ENCODE data around the gene PPP1R14D.

Gene PPP1R14D

DNA sequence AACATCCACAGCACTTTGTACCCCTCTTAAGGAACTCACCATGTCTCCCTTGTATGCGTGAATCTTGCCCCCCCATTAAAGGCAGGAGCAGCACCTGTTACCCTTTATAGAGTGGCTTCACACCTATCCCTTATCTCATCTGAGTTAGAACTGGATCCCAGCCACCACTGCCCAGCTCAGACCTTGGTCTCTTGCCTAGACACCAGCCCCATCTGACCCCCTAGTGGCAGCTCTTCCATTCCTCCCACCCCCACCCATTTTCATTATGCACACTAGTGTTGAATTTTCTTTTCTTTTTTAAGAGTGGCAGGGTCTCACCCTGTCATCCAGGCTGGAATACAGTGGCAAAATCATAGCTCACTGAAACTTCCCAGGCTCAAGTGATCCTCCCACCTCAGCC is 24.8 kb downstream of the PPP1R14D start:
- TF ChIP-seq, protein P1, sequence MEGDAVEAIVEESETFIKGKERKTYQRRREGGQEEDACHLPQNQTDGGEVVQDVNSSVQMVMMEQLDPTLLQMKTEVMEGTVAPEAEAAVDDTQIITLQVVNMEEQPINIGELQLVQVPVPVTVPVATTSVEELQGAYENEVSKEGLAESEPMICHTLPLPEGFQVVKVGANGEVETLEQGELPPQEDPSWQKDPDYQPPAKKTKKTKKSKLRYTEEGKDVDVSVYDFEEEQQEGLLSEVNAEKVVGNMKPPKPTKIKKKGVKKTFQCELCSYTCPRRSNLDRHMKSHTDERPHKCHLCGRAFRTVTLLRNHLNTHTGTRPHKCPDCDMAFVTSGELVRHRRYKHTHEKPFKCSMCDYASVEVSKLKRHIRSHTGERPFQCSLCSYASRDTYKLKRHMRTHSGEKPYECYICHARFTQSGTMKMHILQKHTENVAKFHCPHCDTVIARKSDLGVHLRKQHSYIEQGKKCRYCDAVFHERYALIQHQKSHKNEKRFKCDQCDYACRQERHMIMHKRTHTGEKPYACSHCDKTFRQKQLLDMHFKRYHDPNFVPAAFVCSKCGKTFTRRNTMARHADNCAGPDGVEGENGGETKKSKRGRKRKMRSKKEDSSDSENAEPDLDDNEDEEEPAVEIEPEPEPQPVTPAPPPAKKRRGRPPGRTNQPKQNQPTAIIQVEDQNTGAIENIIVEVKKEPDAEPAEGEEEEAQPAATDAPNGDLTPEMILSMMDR (IDR thresholded peaks at IDR 0.05; ENCODE audit: low read depth, low read length): no peak
- no peak for DNase-seq (ENCODE audit: extremely low read depth, low read depth)

DNA sequence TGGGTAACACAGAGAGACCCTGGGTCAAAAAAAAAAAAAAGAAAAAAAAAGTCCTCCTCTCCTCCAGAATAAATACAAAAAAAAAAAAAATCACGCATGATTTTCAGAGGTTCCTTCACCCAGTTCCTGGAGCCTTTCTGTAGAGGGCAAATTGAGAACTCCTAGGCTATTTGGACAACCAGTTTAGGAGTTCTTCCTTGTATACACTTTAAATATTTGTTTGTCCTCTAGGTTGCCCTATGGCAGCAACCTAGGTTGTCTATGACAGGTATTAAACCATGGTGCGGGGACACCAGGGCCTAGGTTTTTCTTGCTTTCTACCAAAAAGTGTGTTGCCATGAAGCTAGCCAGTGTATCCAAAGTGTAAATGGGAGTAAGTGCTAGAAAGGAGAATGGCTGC is 25.4 kb downstream of the PPP1R14D start:
- TF ChIP-seq, protein P1 (IDR thresholded peaks at IDR 0.05; ENCODE audit: low read depth, low read length): no peak
- DNase-seq (ENCODE audit: extremely low read depth, low read depth): no peak

DNA sequence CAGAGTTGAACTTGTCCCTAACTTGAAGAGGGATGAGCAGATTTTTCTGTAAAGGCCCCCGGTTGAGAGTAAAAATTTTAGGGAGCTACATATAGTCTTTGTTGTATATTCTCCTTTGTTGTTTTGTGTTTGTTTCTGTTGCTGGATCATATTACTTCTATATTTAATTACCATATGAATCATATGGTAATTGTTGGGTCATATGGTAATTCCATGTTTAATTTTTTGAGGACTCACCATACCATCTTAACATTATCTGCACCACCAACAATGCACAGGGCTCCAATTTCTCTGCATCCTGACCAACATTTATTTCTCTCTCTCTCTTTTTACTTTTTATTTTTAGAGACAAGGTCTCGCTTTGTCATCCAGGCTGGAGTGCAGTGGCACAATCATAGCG is 29.0 kb downstream of the PPP1R14D start:
- DNase-seq (ENCODE audit: extremely low read depth, low read depth): no peak
- TF ChIP-seq, protein P1 (IDR thresholded peaks at IDR 0.05; ENCODE audit: low read depth, low read length): no peak

DNA sequence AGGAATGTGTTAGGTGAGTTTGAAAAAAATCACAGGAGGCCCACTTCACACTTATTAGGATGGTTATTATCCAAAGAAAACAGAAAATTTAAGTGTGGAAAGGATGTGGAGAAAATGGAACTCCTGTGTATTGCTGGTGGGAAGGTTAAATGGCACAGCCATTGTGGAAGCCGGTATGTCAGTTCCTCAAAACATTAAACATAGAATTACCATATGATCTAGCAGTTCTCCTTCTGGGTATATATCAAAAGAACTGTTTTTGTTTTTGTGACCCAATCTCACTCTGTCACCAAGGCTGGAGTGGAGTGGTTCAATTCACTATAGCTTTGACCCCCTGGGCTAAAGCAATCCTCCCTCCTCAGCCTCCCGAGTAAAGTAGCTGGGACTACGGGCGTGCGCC is 32.0 kb downstream of the PPP1R14D start:
- TF ChIP-seq, protein P1 (IDR thresholded peaks at IDR 0.05; ENCODE audit: low read depth, low read length): no peak
- no peak for DNase-seq (ENCODE audit: extremely low read depth, low read depth)

DNA sequence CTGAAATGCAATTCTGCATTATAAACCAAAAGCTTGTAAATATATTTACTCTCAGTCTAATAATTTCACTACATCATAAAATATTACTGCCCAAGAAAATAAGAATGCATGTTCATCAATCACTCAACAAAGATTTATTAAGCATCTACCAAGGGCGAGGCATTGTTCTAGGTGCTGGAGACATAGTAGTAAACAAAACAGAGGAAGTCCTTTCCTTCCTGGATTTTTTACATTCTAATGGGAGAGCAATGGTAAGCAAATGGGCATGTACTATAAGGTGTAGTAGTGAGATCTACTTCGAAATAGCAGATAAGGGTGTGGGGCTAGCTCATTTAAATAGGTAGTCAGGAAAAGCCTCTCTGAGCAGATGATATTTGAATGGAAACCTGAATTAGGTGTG is 32.5 kb downstream of the PPP1R14D start:
- no peak for DNase-seq (ENCODE audit: extremely low read depth, low read depth)
- TF ChIP-seq, protein P1 (IDR thresholded peaks at IDR 0.05; ENCODE audit: low read depth, low read length): no peak

DNA sequence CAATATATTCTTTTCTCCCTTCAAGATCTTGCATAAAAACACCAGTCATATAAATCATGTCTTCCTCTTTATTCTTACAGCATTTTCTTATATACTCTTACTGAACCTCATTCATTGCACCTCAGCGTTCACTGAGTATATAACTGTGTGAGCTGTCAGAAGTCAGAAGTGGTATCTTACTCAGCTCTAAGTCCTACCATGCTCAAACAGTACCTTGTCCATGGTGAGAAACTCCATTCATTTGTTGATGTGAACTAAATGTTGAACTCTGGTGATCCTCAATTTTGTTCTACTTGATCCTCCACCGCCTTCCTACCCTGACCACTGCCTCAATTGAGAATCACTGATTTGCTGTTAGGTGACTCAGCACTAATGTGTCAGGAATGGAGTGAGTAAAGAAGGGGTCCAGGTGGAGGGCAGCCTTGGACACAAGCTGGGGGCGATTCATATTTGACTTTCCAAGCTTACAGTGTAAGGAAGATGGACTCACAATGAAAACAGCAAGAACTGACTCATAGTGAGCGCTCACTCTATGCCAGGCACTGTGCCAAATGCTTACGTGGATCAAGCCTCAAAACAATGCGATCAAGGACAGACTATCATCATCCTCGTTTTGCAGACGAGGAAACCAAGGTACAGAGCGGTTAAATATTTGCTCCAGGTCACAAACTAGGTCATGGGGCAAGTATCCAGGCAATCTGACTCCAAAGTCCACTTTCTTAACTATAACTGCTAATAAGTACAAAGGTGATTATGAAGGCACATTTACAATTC is 35.1 kb downstream of the PPP1R14D start:
- TF ChIP-seq, protein P1 (IDR thresholded peaks at IDR 0.05; ENCODE audit: low read depth, low read length): no peak
- peak; percentile 75 for DNase-seq (ENCODE audit: extremely low read depth, low read depth)

DNA sequence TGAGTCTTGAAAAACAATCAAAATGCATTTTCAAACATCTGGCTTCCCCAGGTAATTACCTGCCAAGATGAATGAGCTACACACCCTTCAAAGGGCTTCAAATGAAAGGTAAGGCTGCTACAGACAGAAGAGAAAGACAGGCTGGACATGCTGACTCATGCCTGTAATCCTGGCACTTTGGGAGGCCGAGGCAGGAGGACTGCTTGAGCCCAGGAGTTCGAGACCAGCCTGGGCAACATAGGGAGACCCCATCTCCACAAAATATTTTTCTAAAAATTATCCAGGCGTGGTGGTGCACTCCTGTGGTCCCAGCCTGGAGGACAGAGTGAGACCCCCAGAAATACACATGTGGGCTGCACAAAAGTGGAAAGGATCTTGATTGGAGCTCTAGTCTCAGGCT is 36.1 kb downstream of the PPP1R14D start:
- TF ChIP-seq, protein P1 (IDR thresholded peaks at IDR 0.05; ENCODE audit: low read depth, low read length): no peak
- DNase-seq (ENCODE audit: extremely low read depth, low read depth): no peak

All from AG09319 (cell line).